Vagina (tissue), 2 donors: ENCODE measurements around the gene TBC1D8. TPM values are rescaled to one million over a fixed set of nuclear protein-coding genes. Genes with fewer than 3 reads are reported as not detected.

Experiments
- DNase-seq, 2 donors: peaks; one replicate each; pipeline ENCODE4 v3.0.0-alpha.2; 2017; ENCODE audit errors: extremely low spot score in 2 of 2
- H3K27ac ChIP-seq: fragments of 200-600 bp; sonication (generic); one replicate; pipeline ENCODE4 v1.5.1; 2019
- H3K27me3 ChIP-seq: fragments of 200-600 bp; sonication (generic); one replicate; pipeline ENCODE4 v1.5.1; 2019
- H3K36me3 ChIP-seq, 2 donors: fragments of 200-600 bp; sonication (generic); one replicate each; pipeline ENCODE4 v1.5.1; 2017 to 2019
- H3K4me1 ChIP-seq: fragments of 200-600 bp; sonication (generic); one replicate; pipeline ENCODE4 v1.5.1; 2019
- H3K4me3 ChIP-seq, 2 donors: fragments of 200-600 bp; sonication (generic); 1 replicate in 1 of 2; 2 replicates in 1 of 2; pipeline ENCODE4 v1.5.1; 2016 to 2019
- H3K9me3 ChIP-seq: fragments of 200-600 bp; sonication (generic); one replicate; pipeline ENCODE4 v1.5.1; 2019
- CTCF ChIP-seq, 3 experiments: fragments of 450-650 bp in 2 of 3; fragments of 200-600 bp in 1 of 3; sonication (generic) in 1 of 3; IDR thresholded peaks; one replicate each; pipeline ENCODE4 v1.5.1; 2017 to 2019; ENCODE audit warnings: antibody characterized with exemption in 3 of 3, mild to moderate bottlenecking in 2 of 3, moderate library complexity in 2 of 3
- POLR2A ChIP-seq, 2 donors: fragments of 450-650 bp; IDR thresholded peaks; one replicate each; pipeline ENCODE4 v1.6.1; 2017; ENCODE audit warnings: antibody characterized with exemption in 2 of 2, mild to moderate bottlenecking in 2 of 2, moderate library complexity in 2 of 2
- POLR2AphosphoS5 ChIP-seq, 2 donors: sonication (generic); formaldehyde crosslinking; IDR thresholded peaks; one replicate each; pipeline ENCODE4 v1.9.0; 2017; ENCODE audit warnings: antibody characterized with exemption in 2 of 2, mild to moderate bottlenecking in 2 of 2, low read depth in 1 of 2; ENCODE audit not compliant: insufficient read depth in 1 of 2
- intact Hi-C: fragments of 100-400 bp; cut with DNase I; formaldehyde crosslinking; loops from one replicate; pipeline ENCODE4 v1.15.1; 2023
- total RNA-seq: library from RNA; depleted of rRNA; stranded (reverse); fragments of >200 nt; gene quantifications from one replicate; pipeline ENCODE4 v1.2.3, GENCODE V29; 2016

The TBC1D8 gene
- total RNA-seq, 1 donor from 2014 or later: 72.2 TPM

- Histone ChIP-seq H3K9me3 (no peaks in the 10 kb centered on the region), H3K4me3 (no peak overlapping the region), H3K27ac (no peak overlapping the region), H3K36me3 (no peaks in the 10 kb centered on the region), H3K27me3 (no peaks in the 10 kb centered on the region), H3K4me1 (peaks cover 17% of the 10 kb centered on the region)
- TF ChIP-seq POLR2A (IDR thresholded peaks at IDR 0.05): no peak
- TF ChIP-seq POLR2AphosphoS5 (IDR thresholded peaks at IDR 0.05; ENCODE audit: insufficient read depth in 1 of 2, low read depth in 1 of 2): no peak
- TF ChIP-seq CTCF (IDR thresholded peaks at IDR 0.05): no peak
- no peak for DNase-seq
- intact Hi-C loops: no loop called here
Observed at GRCh38 chr2:100963026-100963375, 188.2 kb downstream of the TBC1D8 start.

DNA sequence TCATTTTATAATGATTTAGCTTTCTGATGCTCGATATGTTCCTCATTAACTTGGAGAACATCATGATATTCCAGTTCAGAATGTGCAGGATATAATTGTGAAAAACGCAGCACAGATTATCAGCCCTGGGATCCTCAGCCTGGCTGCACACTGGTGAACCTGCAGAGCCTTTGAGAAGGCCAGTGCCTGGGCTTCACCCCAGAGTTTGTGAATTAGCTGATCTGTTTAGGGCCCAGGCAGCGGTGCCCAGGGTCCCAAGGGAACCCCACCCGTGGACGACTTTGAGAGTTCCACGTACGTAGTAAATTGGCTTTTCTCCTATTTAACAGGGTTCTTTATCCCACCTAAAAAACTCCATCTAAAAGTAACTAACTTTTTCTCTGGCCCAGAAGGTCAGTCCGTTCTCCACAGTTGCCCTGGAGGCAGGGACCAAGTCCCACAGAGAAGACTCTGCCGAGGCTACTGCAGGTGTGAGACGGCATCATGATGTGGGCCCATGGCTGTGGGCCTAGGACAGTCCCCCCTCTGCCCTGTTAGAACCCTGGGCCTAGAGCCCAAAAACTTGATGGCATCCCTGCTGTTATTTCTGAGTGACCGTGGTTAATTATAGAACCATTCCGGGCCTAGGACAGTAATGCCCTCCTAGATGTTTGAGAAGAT, 188.7 kb downstream of the TBC1D8 start:
- no peaks in the 10 kb centered on the region for H3K27me3 ChIP-seq
- intact Hi-C loops: no loop called here
- no peaks in the 10 kb centered on the region for H3K9me3 ChIP-seq
- DNase-seq: no peak
- peaks cover 18% of the 10 kb centered on the region for H3K4me1 ChIP-seq
- TF ChIP-seq POLR2A (IDR thresholded peaks at IDR 0.05) (no peak), CTCF (IDR thresholded peaks at IDR 0.05) (no peak), POLR2AphosphoS5 (IDR thresholded peaks at IDR 0.05; ENCODE audit: insufficient read depth in 1 of 2, low read depth in 1 of 2) (no peak)
- H3K27ac ChIP-seq: no peak overlapping the region
- no peak overlapping the region for H3K4me3 ChIP-seq
- H3K36me3 ChIP-seq: no peaks in the 10 kb centered on the region

DNA sequence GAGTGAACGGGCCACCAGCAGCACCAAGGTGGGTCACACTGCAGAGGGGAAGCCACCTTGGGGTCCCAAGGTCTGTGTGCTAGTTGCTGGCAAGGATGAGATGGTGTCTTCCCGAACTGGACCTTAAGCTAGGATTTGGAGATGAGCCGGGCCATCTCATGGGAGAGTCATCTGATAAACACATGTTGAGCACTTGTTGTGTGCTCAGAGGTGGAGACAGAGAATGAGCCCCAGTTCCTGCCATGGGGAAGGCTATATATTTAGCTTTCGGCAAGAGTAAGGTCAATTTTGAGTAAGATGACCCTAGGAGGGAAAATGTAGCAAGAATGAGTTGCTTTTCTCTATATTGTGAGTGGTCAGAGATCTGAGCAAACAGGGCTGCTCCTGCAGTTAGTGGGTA, 190.5 kb downstream of the TBC1D8 start:
- H3K36me3 ChIP-seq: no peaks in the 10 kb centered on the region
- intact Hi-C loops: no loop called here
- no peak overlapping the region for H3K4me3 ChIP-seq
- no peaks in the 10 kb centered on the region for H3K27me3 ChIP-seq
- no peaks in the 10 kb centered on the region for H3K9me3 ChIP-seq
- no peak for TF ChIP-seq POLR2A (IDR thresholded peaks at IDR 0.05)
- TF ChIP-seq CTCF (IDR thresholded peaks at IDR 0.05): no peak
- H3K4me1 ChIP-seq: peaks cover 18% of the 10 kb centered on the region
- no peak for DNase-seq
- H3K27ac ChIP-seq: no peak overlapping the region

DNA sequence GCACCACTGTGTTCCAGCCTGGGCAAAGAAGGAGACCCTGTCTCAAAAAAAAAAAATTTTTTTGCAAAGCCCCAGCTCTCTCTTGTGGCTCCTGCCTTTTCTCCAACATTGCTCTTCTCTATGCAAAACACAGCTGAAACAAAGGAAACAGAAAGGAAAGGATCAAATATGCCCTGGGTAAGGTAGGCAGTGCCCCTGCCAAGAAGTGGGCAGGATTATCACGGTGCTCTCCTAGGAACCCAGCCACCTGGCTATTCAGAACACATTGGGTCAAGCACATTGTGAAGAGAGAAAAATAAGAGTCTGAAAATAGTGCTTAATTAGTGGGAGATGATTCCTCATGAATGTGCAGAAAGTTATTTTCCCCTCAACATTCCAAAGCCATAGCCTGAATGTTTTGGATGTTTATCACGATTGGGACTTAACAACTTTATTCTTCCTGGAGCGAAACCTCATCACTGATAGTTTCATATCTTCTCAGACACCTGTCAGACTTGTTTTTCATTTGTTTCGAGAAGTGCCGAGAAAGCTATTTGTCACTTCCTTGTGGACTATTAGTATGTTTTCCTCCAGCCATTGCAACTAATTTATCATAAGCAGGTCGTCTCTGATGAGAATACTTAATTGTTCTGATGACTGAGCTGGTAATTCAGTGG, 191.8 kb downstream of the TBC1D8 start:
- intact Hi-C loops: no loop called here
- H3K4me3 ChIP-seq: no peak overlapping the region
- no peaks in the 10 kb centered on the region for H3K36me3 ChIP-seq
- no peak for DNase-seq
- no peaks in the 10 kb centered on the region for H3K27me3 ChIP-seq
- no peak overlapping the region for H3K27ac ChIP-seq
- no peaks in the 10 kb centered on the region for H3K9me3 ChIP-seq
- peaks cover 18% of the 10 kb centered on the region for H3K4me1 ChIP-seq
- TF ChIP-seq POLR2AphosphoS5 (IDR thresholded peaks at IDR 0.05; ENCODE audit: insufficient read depth in 1 of 2, low read depth in 1 of 2) (no peak), CTCF (IDR thresholded peaks at IDR 0.05) (no peak), POLR2A (IDR thresholded peaks at IDR 0.05) (no peak)

- Histone ChIP-seq H3K36me3 (no peaks in the 10 kb centered on the region), H3K9me3 (no peaks in the 10 kb centered on the region), H3K4me3 (no peak overlapping the region), H3K27me3 (no peaks in the 10 kb centered on the region), H3K4me1 (peaks cover 18% of the 10 kb centered on the region), H3K27ac (peak overlapping the region; percentile 57)
- intact Hi-C loops: no loop called here
- DNase-seq: peak in 1 of 2 donors; percentile 93
- TF ChIP-seq CTCF (IDR thresholded peaks at IDR 0.05) (no peak), POLR2AphosphoS5 (IDR thresholded peaks at IDR 0.05; ENCODE audit: insufficient read depth in 1 of 2, low read depth in 1 of 2) (peak in 1 of 2 donors; percentile 27), POLR2A (IDR thresholded peaks at IDR 0.05) (no peak)
Observed at GRCh38 chr2:100957996-100958653, 193.1 kb downstream of the TBC1D8 start.
